Osteoblast (primary cell): ENCODE results near the gene ECHDC3. TPM values are rescaled to one million over a fixed set of nuclear protein-coding genes. Genes with fewer than 3 reads are reported as not detected.

Experiments
- DNase-seq: peaks from one replicate; pipeline ENCODE4 v3.0.0; 2011; ENCODE audit warnings: low spot score, mixed read lengths; ENCODE audit not compliant: insufficient read length; ENCODE audit errors: missing footprints
- H2AFZ ChIP-seq: 2 replicates; pipeline ENCODE4 v1.6.0; 2011; ENCODE audit warnings: mild to moderate bottlenecking, low read length
- H3K27ac ChIP-seq: 2 replicates; pipeline ENCODE4 v1.5.1; 2011; ENCODE audit warnings: mild to moderate bottlenecking, low read depth, low read length, moderate library complexity
- H3K27me3 ChIP-seq: 2 replicates; pipeline ENCODE4 v1.6.0; 2012; ENCODE audit warnings: mild to moderate bottlenecking, control low read depth, inconsistent platforms, low read length, moderate library complexity; ENCODE audit not compliant: insufficient read depth
- H3K36me3 ChIP-seq: 2 replicates; pipeline ENCODE4 v1.5.1; 2011; ENCODE audit warnings: mild to moderate bottlenecking, low read length, control low read depth, moderate library complexity; ENCODE audit not compliant: insufficient read depth
- H3K4me1 ChIP-seq: 2 replicates; pipeline ENCODE4 v1.5.1; 2011; ENCODE audit warnings: mild to moderate bottlenecking, low read length, control low read depth, moderate library complexity; ENCODE audit not compliant: insufficient read depth
- H3K4me2 ChIP-seq: 2 replicates; pipeline ENCODE4 v1.6.0; 2011; ENCODE audit warnings: mild to moderate bottlenecking, low read length; ENCODE audit not compliant: insufficient read depth
- H3K4me3 ChIP-seq: fragments of 200-600 bp; sonication (generic); 3 replicates; pipeline ENCODE4 v1.5.1; 2012; ENCODE audit warnings: mild to moderate bottlenecking, low read length, inconsistent platforms; ENCODE audit not compliant: insufficient read depth
- H3K79me2 ChIP-seq: 2 replicates; pipeline ENCODE4 v1.6.0; 2012; ENCODE audit warnings: mild to moderate bottlenecking, low read length, control low read depth, inconsistent platforms; ENCODE audit not compliant: insufficient read depth
- H3K9me3 ChIP-seq: 2 replicates; pipeline ENCODE4 v1.5.1; 2011; ENCODE audit warnings: low read depth, low read length, control low read depth
- H4K20me1 ChIP-seq: 2 replicates; pipeline ENCODE4 v1.6.0; 2012; ENCODE audit warnings: mild to moderate bottlenecking, low read length, control low read depth; ENCODE audit not compliant: insufficient read depth
- CTCF ChIP-seq: IDR thresholded peaks from 2 replicates; pipeline ENCODE4 v1.5.1; 2011; ENCODE audit warnings: mild to moderate bottlenecking, low read depth, low read length, moderate library complexity; ENCODE audit errors: extremely low read depth
- total RNA-seq: library from RNA; depleted of rRNA; stranded (reverse); fragments of >200 nt; gene quantifications from 2 replicates; pipeline ENCODE4 v1.2.3, GENCODE V29; 2012

The ECHDC3 gene
- total RNA-seq, 1 donor, result 0.36 TPM

GRCh38 chr10:11796474-11796873 lies 54.3 kb downstream of the ECHDC3 start:
- Histone ChIP-seq H3K27ac (no peak overlapping the region), H3K4me3 (no peak overlapping the region), H4K20me1 (no peaks in the 10 kb centered on the region), H2AFZ (no peak overlapping the region), H3K4me1 (peaks cover 7% of the 10 kb centered on the region), H3K36me3 (no peaks in the 10 kb centered on the region), H3K27me3 (no peaks in the 10 kb centered on the region), H3K9me3 (no peaks in the 10 kb centered on the region), H3K4me2 (no peak overlapping the region), H3K79me2 (no peaks in the 10 kb centered on the region)
- peak; percentile 85 for DNase-seq
- no peak for TF ChIP-seq CTCF

- H3K4me3 ChIP-seq, result no peak overlapping the region
- H3K4me2 ChIP-seq, result no peak overlapping the region
- no peak for TF ChIP-seq CTCF
- no peaks in the 10 kb centered on the region for H4K20me1 ChIP-seq
- H3K36me3 ChIP-seq, result no peaks in the 10 kb centered on the region
- no peak overlapping the region for H2AFZ ChIP-seq
- H3K27ac ChIP-seq, result no peak overlapping the region
- no peak for DNase-seq
- no peaks in the 10 kb centered on the region for H3K9me3 ChIP-seq
- peaks cover 7% of the 10 kb centered on the region for H3K4me1 ChIP-seq
- H3K27me3 ChIP-seq, result no peaks in the 10 kb centered on the region
- no peaks in the 10 kb centered on the region for H3K79me2 ChIP-seq
Observed at GRCh38 chr10:11797281-11797680, 55.1 kb downstream of the ECHDC3 start.

- Histone ChIP-seq H3K4me3 (no peak overlapping the region), H3K79me2 (no peaks in the 10 kb centered on the region), H3K4me1 (peaks cover 7% of the 10 kb centered on the region), H4K20me1 (no peaks in the 10 kb centered on the region), H3K27ac (no peak overlapping the region), H3K27me3 (no peaks in the 10 kb centered on the region), H2AFZ (no peak overlapping the region), H3K4me2 (no peak overlapping the region), H3K36me3 (no peaks in the 10 kb centered on the region), H3K9me3 (no peaks in the 10 kb centered on the region)
- TF ChIP-seq CTCF, result no peak
- no peak for DNase-seq
Observed at GRCh38 chr10:11797847-11798633, 55.9 kb downstream of the ECHDC3 start.

- Histone ChIP-seq H4K20me1 (no peaks in the 10 kb centered on the region), H3K4me1 (peaks cover 1% of the 10 kb centered on the region), H3K4me3 (no peak overlapping the region), H3K4me2 (no peak overlapping the region), H3K79me2 (no peaks in the 10 kb centered on the region), H3K9me3 (no peaks in the 10 kb centered on the region), H2AFZ (peak overlapping the region; percentile 68), H3K36me3 (no peaks in the 10 kb centered on the region), H3K27ac (no peak overlapping the region), H3K27me3 (no peaks in the 10 kb centered on the region)
- TF ChIP-seq CTCF, result no peak
- DNase-seq, result peak; percentile 86
Observed at GRCh38 chr10:11798845-11799735, 56.9 kb downstream of the ECHDC3 start.
